Adipose tissue (tissue), 3 donors: ENCODE results near the gene NMT1. TPM values are rescaled to one million over a fixed set of nuclear protein-coding genes. Genes with fewer than 3 reads are reported as not detected.

Experiments used
- H3K27ac ChIP-seq: one replicate; pipeline ENCODE4 v1.5.1; 2013; ENCODE audit warnings: low read depth, low read length
- WGBS, 3 donors: extraction: QIAGEN DNeasy Blood & Tissue Kit; methylation state at CpG; one replicate each; pipeline ENCODE4 v1.1.7; 2013; 5-methylcytosine and 5-hydroxymethylcytosine counted together
- polyA plus RNA-seq, 3 donors: library from polyadenylated mRNA; stranded (reverse); fragments of 200-250 nt; gene quantifications; one replicate each; pipeline ENCODE4 v1.2.3, GENCODE V29; 2013
- donor health status: healthy with polysubstance abuse.
- donor health status: Bipolar disorder and iron deficiency.
- donor health status: healthy.

Gene NMT1
- polyA plus RNA-seq, 3 donors = 22.1 to 46.5 (median 41.2) TPM

DNA sequence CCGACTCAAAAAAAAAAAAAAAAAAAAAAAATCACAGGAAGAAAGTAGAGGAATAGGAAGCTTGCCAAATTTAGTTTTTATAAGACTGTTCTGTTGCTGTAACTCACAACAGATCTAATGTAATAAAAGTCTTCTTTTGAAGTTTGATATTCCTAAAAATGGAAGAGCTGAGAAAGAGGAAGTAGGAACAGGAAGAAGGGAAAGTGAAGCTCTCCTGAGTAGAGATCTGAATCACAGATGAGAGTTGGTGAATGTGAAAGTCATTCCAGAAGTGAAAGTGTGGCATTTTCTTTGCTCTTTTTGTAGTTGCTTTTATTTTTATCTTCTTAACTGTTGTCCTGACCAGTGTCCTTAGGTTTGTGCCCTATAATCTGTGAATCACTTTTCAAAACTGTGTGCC, 2.1 kb downstream of the NMT1 start:
- WGBS, 3 donors = 40 to 75% (median 67%) methylated on average over 1 of the region's 1 CpG
- no peak overlapping the region for H3K27ac ChIP-seq

DNA sequence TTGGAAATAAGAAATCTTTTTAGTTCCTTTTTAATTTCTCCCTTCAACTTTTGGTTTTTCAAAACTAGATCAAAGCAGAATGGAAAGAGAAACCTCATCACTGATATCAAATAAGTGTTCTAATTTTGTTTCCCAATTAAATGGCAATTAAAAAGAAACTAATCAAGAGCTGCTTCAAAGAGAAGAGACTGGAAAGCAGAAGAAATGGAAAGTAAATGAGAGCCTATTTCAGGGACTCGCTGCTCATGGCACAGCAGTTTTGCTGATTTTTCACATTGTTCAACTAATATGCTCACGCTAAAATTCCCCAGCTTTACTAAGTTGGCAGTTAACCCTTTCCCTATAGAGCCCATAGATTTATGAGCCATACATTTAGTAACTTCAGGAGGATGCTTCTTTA, 6.5 kb downstream of the NMT1 start:
- WGBS, 3 donors = 76 to 78% (median 77%) methylated on average over 2 of the region's 2 CpGs
- H3K27ac ChIP-seq = no peak overlapping the region

DNA sequence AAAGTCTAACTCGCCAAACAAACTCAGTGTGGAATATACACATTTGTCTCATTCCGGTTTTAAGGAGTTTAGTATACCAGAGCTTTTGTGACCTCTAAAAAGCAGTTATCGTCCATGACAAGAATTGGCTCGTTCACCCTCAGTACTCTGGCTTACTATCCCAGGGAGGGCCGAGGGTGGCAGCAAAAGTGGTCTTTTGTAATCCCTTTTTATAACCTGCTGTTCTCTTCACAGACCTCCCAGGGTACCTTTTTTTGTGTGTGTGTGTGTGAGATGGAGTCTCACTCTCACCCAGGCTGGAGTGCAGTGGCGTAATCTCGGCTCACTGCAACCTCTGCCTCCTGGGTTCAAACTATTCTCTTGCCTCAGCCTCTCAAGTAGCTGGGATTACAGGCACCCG, 8.9 kb downstream of the NMT1 start:
- WGBS, 3 donors = 81 to 93% (median 89%) methylated on average over 8 of the region's 8 CpGs

DNA sequence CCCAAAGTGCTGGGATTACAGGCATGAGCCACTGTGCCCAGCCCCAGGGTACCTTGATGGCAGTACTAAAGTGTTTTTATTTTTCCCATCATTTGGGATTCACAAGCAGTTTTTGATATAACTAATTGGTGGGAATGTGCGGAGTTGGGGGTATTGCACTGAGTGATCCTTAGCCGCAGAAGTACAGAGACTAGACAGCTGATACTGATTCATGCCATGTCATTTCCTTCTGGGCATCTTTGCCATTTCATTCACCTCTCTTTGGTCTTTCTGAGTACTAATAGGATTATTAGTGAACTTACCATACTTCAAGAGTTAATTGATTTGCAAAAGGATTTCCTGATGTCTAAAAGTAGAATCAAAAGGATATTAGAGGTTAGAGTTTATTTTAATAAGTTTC, 9.7 kb downstream of the NMT1 start:
- 61 to 96% (median 78%) methylated on average over 2 of the region's 2 CpGs for WGBS, 3 donors
- no peak overlapping the region for H3K27ac ChIP-seq

More for the DNA sequence above, 8.9 kb downstream of the NMT1 start:
- H3K27ac ChIP-seq = no peak overlapping the region

DNA sequence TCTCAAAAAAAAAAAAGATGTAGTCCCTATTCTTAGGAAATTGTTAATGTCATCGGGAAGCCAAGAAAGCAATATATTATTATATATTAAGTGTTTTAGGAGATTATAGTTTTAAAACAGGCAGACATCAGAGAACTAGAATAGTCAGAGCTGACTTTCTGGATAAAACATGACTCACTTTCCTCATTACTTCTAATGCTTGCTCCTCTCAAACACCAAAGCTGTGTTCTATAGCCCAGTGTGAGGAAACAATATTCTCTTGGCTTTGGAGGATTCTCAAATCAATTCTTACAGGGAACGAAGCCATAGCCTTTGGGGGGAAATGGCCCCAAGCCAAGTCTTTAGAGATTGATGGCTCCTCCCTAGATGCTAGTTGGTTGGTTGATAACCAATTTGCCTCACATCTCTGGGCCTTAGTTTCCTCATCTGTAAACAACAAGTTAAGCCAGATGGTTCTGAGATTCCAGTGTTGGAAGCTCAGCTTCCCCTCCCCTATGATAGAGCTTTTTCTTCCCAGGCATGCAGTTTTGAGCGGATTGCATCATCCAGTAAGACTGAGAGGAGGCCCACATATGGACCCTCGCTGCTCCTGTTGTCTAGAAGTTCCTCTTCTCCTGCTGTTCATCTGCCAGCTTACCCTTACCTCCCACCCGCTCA, 12.4 kb downstream of the NMT1 start:
- WGBS, 3 donors = 47 to 76% (median 50%) methylated on average over 5 of the region's 5 CpGs
- H3K27ac ChIP-seq = no peak overlapping the region

DNA sequence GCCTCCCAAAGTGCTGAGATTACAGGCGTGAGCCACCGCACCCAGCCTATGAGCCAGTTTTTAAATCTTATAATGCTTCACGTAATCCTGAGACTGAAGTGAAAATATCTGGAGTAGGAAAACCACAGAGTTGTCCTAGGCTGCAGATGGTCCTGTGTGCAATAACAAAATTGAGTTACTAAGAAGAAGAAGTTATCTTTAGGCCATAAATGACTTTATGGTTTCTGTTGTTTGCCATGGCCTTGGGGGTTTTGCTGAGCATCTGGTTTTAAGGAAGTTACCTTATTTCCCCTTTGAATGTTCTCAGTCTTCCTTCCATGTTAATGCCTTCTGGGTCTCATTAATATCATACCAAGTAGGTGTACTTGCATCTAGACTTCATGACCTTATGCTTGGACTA, 16.5 kb downstream of the NMT1 start:
- H3K27ac ChIP-seq = no peak overlapping the region
- 53 to 95% (median 70%) methylated on average over 3 of the region's 3 CpGs for WGBS, 3 donors

DNA sequence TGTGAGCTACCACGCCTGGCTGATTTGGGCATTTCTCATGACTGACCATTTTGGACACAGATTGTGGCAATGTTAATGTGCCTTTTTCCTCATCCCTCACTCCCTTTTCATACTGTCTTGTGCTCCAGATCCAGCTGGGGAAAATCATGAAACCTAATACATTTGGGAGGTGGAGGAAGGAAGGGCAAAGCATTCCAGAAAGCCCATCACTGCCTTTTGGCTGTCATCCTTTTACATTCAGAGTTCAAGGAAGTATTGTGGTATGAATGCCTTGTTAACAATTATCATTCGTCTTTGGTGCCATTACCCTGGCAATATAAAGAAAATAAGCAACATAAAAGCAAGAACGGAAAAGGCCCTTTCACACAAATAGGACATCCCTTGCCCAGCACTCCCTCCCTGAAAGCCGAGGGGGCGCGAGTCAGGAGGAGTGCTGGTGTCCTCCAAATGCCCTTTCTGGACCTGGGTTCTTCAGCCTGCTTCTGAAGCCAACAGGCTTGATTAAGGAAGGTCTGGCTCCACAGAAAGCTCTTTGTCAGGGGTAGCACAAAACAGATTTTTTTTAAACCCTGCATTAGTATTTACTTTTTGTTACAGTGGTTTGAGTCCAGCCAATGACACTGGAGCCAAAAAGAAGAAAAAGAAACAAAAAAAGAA, 20.1 kb downstream of the NMT1 start:
- no peak overlapping the region for H3K27ac ChIP-seq
- WGBS, 3 donors = 65 to 86% (median 68%) methylated on average over 6 of the region's 6 CpGs

DNA sequence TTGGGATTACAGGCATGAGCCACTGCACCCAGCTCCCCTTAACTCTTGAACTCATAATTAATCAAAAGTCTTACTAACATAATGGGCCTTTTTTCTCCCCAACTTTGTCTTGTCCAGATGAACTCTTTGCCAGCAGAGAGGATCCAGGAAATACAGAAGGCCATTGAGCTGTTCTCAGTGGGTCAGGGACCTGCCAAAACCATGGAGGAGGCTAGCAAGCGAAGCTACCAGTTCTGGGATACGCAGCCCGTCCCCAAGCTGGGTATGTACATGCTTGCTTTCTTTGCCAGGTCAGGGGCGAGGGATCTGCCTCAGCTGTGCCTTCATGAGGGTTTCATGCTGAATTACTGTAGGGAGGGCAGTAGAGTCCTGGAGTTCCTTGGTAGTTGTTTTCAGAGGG, 25.3 kb downstream of the NMT1 start:
- WGBS, 3 donors = 93 to 97% (median 95%) methylated on average over 4 of the region's 4 CpGs
- H3K27ac ChIP-seq = no peak overlapping the region

DNA sequence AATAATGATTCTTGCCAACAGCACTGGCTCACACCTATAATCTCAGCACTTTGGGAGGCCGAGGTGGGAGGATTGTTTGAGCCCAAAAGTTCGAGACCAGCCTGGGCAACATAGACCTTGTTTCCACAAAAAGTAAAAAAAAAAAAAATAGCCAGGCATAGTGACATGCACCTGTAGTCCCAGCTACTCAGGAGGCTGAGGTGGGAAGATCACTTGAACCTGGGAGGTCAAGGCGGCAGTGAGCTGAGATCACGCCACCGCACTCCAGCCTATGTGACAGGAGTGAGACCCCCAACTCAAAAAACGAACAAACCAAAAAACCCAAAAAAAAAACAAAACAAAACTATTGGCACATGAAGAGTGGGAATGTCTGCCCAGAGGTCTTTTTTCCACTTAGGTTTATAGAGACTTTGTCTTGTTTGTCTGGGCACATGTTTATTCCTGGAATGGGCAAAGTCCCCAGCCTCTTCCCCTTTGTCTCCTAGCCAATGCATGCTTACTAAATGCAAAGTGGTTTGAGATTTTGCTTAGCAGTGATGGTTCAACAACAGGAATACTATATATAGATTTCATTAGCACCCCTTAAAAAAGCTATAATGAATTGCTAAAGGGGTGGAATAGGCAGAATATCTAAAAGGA, 25.9 kb downstream of the NMT1 start:
- 89 to 95% (median 94%) methylated on average over 6 of the region's 6 CpGs for WGBS, 3 donors
- no peak overlapping the region for H3K27ac ChIP-seq

DNA sequence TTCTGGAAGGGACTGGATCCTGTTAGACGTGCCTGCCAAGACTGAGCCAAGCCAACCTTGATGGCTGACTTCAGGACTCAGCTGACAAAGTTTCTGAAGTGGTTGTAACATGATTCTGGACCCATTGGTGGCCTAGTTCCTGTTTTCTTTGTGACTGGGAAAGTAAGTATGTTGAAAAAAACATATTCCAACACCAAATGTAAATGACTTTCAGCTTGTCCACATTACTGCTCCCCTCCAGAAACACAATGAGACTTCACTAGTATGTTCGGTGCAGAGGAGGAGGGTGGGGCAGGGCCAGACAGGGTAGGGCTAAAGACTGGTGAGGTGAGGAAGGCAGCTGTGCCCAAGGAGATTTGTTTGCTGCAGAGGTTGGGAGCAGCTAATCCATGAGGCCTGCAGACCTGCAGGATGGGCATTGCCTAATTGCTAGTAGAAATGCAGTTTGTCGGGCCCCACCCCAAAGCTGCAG, 26.4 kb downstream of the NMT1 start:
- 74 to 86% (median 80%) methylated on average over 3 of the region's 3 CpGs for WGBS, 3 donors
- H3K27ac ChIP-seq = no peak overlapping the region

DNA sequence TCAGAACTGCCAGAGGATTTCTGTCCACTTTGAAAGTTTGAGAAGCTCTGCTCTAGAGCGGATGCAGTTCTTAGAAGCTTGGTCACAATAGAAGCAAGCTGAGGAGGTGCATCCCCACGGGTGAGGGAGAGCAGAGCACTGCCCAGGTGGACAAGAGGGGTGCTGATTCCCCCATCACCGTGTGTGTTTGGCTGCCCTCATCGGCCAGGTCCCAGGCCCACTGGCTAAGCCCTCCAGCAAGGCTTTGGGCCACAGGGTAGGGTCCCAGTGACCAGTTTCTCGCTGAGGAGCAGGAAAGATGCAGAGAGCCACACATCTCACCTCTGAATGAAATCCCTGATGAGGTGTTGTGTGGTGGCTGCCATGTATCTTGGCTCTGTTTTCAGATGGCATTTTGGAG, 26.9 kb downstream of the NMT1 start:
- no peak overlapping the region for H3K27ac ChIP-seq
- 88 to 96% (median 94%) methylated on average over 5 of the region's 5 CpGs for WGBS, 3 donors

DNA sequence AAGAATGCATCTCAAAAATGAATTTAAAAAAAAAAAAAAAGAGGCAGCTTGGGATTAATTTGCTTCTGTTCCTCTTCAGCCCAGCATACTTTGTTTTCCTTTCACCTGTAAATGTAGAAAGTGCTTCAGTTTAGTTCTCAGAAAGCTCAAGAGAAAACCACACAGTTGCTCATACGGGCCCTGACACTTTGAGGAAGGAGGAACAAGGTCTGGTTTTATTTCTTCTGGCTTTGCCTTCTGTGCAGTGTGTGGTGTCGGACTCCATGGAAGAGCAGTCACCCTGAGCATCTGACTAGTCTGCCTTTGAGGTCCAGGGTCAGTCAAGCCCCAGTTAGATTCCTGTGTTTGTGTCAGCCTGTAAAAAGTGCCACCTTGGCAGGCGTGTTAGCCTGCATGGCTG, 27.6 kb downstream of the NMT1 start:
- no peak overlapping the region for H3K27ac ChIP-seq
- WGBS, 3 donors = 76 to 89% (median 83%) methylated on average over 3 of the region's 3 CpGs

DNA sequence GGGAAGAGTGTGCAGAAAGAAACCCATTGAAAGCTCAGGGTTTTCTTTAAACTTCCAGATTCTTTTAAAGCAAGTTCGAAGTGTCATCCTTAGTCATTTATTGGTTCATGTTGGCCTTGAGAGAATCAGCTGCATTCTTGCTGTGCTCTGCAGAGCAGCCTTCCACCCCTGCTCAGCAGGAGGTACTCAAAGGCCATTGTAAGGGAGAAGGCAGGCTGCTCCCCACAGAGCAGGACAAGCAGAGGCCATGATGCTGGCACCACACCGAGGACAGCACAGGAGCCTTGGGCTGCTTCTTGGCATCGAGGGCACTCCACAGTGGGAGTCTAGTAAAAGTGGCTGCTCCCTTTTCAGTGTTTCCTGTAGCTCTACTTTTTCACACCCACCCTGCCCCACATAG, 29.6 kb downstream of the NMT1 start:
- 56 to 93% (median 86%) methylated on average over 3 of the region's 3 CpGs for WGBS, 3 donors
- no peak overlapping the region for H3K27ac ChIP-seq

DNA sequence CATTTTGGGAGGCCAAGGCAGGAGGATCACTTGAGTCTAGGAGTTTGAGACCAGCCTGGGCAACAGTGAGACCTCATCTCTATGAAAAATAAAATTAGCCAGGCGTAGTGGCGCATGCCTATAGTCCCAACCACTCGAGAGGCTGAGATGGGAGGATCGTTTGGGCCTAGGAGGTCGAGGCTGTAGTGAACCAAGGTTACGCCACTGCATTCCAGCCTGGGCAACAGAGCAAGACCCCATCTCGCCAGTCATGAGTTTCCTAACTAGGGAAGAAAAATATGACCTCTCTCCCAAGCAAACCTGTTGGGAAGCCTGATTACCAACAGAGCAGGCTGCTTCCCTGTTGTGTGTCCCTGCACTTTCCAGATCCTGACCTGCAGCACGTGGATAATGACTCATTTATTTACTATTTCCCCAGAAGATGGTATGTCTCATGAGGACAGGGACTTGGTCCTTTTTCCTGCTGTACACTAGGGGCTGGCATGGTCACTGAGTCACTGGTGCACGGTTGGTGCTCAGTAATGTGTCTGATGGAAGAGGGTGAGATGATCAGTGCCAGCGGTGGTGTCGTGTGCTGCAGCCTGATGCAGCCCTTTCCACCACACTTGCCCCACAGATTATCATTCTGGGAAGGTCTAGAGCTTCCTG, 30.8 kb downstream of the NMT1 start:
- 89 to 94% (median 90%) methylated on average over 11 of the region's 11 CpGs for WGBS, 3 donors
- no peak overlapping the region for H3K27ac ChIP-seq

DNA sequence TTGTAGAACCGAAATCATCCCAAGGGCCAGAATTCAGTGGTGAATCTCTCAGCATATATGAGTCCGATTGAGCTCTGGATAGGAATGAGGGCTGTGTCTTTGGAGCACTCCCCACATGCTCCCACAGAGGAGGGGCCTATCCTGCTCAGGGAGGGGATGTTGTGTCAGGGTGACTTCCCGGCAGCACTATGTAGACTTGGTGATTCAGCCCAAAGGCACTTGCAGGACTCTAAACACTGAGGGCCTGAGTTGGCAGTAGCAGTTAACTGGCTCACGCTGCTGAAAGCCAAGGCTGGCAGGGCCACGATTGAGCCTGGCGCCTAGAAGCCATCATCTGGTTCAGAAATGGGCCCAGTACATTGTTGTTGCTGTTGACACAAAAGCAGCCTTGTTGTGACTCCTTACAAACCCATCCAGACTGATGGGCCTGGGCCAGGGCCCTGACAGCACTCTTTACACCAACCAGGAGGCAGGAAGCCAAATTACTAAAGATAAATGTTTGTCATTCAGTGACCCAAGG, 31.9 kb downstream of the NMT1 start:
- WGBS, 3 donors = 49 to 77% (median 52%) methylated on average over 6 of the region's 6 CpGs

DNA sequence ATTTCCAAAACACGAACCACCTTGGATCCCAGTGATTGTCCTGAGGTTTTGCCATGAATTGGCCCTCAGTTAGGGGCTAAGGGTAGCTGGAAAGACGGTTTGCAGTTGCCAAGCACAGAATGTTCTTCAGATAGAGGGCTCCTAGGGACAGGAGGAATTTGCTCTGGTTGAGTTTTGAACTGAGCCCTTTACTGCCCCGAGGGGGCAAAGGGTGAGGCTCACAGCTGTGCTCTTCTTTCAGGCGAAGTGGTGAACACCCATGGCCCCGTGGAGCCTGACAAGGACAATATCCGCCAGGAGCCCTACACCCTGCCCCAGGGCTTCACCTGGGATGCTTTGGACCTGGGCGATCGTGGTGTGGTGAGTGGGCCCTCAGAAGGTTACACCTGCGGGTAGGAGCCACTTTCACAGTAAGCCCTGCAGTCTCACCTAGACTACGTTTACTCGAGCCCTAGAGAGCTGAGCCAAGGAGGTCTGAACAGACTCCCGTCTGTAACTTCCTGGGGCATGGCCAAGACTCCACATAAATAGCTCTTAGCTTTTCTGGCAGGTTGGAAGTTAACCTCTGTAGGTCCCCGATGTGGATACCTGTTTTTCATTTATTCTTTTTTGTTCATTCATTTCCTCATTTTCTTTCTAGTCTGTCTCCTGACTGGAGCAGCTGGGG, 32.5 kb downstream of the NMT1 start:
- WGBS, 3 donors = 70 to 76% (median 70%) methylated on average over 13 of the region's 13 CpGs
- peak overlapping the region; percentile 81 for H3K27ac ChIP-seq

More for the DNA sequence above, 31.9 kb downstream of the NMT1 start:
- peak overlapping the region; percentile 81 for H3K27ac ChIP-seq

DNA sequence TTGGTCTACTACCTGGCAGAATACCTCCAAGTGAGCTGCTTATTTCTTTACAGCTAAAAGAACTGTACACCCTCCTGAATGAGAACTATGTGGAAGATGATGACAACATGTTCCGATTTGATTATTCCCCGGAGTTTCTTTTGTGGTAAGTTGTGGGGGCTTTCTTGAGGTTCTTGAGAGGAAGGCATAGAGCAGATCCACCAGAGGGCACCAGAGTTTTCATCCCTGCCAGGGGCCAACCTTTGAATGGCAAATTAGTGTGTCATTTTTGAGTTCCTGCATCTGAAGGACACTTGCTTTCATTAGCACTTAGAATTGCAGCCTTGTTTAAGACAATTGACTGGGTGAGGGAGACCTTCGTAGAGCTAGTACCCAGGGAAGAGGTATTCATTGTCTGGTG, 35.0 kb downstream of the NMT1 start:
- WGBS, 3 donors = 71 to 80% (median 79%) methylated on average over 3 of the region's 3 CpGs
- H3K27ac ChIP-seq = no peak overlapping the region

DNA sequence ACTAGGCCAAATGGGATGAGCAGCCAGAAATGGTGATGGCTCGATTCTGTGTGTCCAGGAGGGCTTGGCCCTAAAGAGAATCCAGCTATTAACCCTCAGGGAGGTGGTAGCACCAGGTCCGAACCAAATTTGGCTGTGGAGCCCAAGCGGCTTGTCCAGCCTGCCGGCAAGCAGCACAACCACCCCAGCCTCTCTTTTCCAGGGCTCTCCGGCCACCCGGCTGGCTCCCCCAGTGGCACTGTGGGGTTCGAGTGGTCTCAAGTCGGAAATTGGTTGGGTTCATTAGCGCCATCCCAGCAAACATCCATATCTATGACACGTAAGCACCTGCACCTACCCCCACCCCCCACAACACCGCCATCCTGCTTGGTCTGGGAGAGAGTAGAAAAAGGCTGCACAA, 35.8 kb downstream of the NMT1 start:
- H3K27ac ChIP-seq = no peak overlapping the region
- 91 to 93% (median 92%) methylated on average over 11 of the region's 11 CpGs for WGBS, 3 donors
